C1 segment of cervical spinal cord (tissue), 14 donors: Measurements from ENCODE around the gene NDUFV1.
A peak's percentile ranks its signal among the peaks of the same experiment; 100 is the strongest.
"Not testable (repeated sequence)": the region's sequence is repeated elsewhere in the genome, so short reads cannot be mapped to it uniquely, and the experiment has no call there.

ENCODE experiments used
- DNase-seq, 14 donors: peaks; one replicate each; lab custom pipeline; 2025; lab: John Stamatoyannopoulos, UW

The NDUFV1 gene

GRCh38 chr11:67627441-67627811 lies 20.7 kb downstream of the NDUFV1 start:
- no peak for DNase-seq

GRCh38 chr11:67627812-67628624 lies 21.3 kb downstream of the NDUFV1 start:
- no peak for DNase-seq

- no peak for DNase-seq
Measured at GRCh38 chr11:67628710-67629385, 22.1 kb downstream of the NDUFV1 start.

DNA sequence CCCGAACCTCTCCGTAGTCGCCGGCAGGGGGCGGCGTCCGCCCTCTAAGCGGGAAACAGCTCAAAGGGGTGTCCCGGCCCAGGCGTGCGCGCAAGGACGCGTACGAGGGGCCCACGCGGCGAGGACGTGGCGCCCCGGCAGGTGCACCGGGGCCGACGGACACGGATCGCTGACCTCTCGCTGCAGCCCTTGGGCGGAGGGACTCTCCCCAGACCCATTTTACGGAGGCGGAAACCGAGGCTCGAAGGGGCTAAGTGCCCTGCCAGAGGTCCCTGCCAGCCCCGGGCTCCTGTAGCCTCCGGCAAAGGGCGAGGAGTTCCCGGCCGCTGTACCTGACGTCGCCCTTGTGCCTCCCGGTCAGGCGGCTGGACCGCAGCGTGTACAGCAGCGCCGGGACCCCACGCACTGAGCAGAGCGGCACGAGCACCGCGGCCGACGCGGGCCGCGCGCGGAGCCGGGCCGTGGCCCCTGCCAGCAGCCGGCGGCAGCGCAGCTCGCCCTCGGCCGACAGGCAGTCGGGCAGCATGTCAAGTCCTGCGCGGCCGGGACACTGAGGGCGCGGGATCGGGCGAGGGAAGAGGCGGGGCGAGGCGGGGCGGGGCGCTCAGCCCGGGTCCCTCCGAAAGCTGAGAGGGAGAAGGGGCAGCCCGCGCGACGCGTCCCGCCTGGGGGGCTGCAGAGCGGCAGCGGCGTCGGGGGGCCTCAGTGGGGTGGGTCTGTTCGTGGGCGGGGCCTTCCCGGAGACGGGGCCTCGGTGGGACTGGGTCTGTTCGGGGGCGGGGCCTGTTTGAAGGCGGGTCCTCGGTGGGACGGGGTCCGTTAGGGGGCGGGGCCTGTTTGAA lies 22.9 kb downstream of the NDUFV1 start, which contains the start of gene NUDT8:
NUDT8 (minus strand) TSS at position 552 of the 842 bp plus-strand sequence; CDS start at position 526, 26 bp downstream.
- peak in 10 of 14 donors; percentile 41 to 80 (median 65) for DNase-seq

DNA sequence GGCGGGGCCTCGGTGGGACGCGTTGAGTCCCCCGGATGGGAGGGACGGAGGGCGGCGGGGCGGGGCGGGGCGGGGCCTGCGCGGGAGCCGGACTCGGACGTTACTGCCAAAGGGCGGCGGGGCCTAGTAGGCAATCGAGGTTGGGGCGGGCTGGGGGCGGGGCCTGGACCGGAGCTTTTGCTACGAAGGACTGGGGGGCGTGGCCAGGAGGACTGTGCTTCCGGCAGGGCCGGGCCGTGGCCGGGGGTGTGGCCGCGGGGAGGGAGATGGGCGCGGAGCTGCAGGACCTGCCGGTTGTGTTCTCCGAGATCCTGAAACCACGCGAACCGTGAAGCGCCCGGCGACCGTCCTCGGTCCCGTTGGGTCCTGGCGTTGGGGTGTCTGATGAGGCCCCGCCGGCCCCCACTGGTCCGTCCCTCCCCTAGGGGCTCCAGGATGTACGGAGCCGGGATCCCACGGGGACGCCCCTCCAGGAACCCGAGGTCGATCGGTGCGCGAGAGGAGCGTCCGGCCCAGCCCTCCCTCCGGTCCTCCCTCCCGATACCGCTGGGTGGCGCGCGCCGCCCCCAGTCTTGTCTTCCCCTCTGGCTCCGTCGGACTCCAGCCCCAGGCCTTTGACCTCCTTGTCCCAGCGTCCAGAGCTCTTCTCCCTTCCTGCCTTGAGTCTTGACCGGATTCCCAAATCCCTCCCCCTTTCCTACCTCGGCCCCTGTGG lies 23.6 kb downstream of the NDUFV1 start:
- DNase-seq, result peak; percentile 65 to 98 (median 95)

- no peak for DNase-seq
Measured at GRCh38 chr11:67630943-67631331, 24.2 kb downstream of the NDUFV1 start.

DNA sequence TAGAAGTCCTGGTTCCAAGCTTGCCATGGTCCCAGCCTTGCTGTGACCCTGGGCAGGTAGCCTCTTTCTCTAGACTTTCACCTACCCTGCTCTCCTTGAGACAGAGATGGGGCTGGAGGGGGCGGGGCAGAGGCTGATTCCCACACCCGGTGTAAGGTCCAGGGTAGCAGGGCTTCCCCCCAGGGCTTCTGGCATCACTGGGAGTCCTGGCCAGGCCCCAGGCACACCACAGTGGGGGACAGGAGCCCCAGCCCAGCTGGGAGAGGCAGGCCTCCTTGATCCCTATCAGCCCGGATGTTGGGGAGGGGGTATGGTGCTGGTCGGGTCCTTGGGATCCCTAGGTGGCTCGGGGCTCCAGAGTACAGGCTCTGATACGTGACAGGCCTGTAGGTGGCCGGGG lies 24.7 kb downstream of the NDUFV1 start:
- DNase-seq, result no peak

DNA sequence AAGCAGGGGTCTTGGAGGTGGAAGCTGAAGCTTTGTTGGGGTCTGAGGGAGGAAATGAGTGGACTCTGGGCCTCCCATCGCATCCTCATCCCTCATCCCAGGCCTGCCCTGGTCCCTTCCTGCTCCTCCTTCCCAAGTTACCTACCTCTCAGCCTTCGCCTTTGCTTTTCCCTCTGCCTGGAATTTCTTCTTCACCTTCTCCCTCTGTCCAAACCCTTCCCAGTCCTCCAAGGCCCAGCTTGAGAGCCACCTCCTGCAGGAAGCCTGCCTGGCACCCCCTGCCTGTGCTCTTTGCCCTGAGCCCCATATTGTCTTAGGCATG lies 25.1 kb downstream of the NDUFV1 start:
- DNase-seq, result no peak

DNA sequence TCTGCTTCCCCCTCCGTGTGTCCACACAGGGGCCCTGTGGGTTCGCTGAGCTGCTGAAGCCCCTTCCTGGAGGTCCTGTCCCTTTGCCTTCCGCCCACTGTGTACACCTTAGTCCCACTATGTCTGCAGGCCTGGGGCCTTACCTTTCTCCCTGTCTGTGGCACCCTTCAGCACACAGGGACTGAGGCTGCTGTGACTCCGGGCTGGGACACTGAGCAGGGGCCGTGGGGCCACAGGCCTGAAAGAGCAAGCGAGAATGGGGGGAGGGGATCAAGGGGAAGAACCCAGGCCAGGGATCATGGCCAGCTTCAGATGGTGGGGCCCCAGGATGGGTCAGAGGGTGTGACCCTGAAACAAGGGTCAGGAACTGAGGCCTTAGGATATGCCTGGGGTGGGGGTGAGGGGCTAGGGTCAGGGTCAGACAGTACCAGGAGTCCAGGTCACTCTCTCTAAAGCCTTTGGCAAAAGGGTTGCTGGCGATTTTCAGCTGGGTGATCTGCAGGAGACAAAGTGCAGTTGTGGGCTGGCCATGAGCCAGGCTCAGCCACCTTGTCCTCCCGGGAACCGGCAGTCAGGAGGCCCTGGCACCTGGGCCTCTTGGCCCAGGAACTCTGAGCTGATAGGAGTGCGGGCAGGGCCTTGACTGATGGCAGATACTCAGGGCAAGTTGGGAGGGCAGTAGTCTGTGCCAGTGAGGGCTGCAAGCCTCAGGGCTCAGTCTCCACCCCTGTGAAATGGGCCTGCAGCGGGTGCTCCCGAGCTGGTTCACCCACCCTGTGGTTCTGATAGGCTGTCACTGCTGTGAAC lies 25.6 kb downstream of the NDUFV1 start:
- DNase-seq, result no peak

- DNase-seq, result no peak
Measured at GRCh38 chr11:67632982-67633755, 26.4 kb downstream of the NDUFV1 start.

DNA sequence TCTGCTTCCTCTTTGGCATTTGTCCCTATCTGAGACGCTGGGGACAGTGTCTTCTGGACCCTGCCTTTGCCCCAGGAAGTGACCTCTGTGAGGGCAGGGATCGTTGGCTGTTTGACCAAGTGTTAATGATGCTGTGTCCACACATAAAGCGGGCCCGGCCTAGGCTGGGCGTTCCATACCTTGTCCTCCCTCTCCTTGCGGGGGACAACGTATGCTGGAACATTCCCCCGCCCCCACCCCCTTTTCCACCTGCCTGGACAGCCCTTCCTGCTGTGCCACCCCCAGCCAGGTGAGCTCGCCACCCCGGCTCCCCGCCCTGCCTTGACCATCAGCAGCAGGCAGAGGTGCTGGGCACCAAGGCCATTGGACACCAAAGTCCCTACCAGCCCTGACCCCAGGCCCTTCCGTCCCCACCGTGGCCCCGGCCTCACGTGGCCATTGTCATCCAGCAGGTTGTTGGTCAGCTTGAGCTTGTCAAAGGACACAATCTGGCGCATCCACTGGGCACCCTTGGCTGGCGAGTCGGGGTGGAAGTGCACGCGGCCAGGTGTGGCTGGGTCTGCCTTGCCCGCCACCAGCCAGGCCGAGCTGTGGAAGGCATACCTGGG lies 27.1 kb downstream of the NDUFV1 start:
- no peak for DNase-seq

- DNase-seq, result no peak
Measured at GRCh38 chr11:67634366-67635230, 27.9 kb downstream of the NDUFV1 start.

- no peak for DNase-seq
Measured at GRCh38 chr11:67635231-67635521, 28.4 kb downstream of the NDUFV1 start.

GRCh38 chr11:67636962-67637361 lies 30.2 kb downstream of the NDUFV1 start:
- no peak for DNase-seq

GRCh38 chr11:67637441-67637840 lies 30.7 kb downstream of the NDUFV1 start:
- not testable (repeated sequence) for DNase-seq

DNA sequence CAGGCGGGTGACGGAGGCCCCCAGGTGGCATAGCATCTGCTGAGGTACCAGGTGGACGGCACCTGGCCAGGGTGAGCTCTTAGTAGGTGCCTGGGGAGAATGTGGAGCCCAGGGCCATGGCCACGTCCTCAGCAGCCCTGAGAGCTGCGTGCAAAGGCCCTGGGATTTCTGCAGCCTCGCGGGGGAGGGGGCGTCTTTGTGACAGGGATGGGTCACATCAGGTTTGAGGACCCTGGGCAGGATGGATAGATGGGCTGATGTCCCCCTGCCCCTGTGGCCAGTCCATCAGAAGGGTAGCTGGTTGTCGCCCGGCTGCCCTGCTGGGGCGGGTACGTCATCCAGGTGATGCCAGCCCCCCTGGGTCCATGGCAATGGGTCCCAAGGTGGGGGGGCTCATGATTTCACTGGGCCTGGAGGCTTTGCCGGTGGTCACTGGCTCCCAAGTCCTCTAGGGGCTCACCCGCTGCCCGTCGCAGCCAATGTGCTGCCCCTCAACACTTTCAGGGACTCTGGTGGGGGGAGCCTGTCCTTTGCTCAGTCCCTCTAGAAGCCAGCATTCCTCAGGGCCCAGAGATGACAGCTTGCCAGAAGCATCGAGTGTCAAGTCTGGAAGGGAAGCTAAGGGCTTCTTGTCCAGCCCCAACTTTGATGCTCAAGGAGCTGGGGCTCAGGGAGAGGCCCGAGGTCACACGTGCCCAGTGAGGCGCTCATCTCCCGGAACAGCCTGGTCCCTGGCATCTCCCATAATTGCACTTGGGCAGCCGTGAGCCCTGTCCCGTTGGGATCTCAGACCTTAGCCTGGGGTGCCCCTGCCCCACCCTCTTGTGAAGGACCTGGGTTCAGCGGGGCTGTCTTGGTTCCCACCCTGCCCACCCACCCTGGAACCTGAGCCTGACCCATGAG lies 32.0 kb downstream of the NDUFV1 start:
- DNase-seq, result no peak

DNA sequence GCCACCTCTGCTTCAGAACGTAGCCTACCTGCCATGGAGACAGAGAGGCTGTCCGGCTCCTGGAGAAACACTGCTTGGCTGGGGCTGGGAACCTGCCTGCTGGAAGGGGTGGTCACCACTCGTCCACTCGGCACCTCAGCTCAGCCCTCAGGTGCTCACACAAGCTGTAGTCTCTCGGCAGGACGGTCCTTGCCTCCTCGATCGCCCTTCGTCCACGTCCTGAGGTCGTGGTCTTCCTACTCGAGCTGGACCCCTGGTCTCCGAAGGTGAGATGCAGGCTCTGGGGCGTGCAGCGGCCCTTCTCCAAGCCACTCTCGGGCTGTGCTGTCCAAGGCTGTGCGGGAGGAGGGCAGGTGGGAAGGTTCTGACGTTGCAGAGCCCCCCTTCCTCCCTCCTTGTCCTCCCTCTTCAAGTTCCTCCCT lies 32.7 kb downstream of the NDUFV1 start, which contains the start of gene TBX10:
TBX10 (minus strand) TSS at position 326 of the 422 bp plus-strand sequence; CDS start at position 35, 291 bp downstream.
- DNase-seq, result no peak
